HFFc6 (cell line): ENCODE results near the gene ACVR1. TPM values are rescaled to one million over a fixed set of nuclear protein-coding genes. Genes with fewer than 3 reads are reported as not detected.
"Not testable (repeated sequence)": the region's sequence is repeated elsewhere in the genome, so short reads cannot be mapped to it uniquely, and the experiment has no call there.

Experiments used
- DNase-seq: peaks from one replicate; pipeline ENCODE4 v3.0.0-alpha.2; 2018
- H3K27ac Mint-ChIP-seq: 2 replicates; pipeline ENCODE4 v1.8.0; 2020; ENCODE audit warnings: mild to moderate bottlenecking, mixed read lengths
- H3K27me3 Mint-ChIP-seq: 2 replicates; pipeline ENCODE4 v1.8.0; 2021; ENCODE audit warnings: mild to moderate bottlenecking, moderate library complexity, mixed read lengths; ENCODE audit not compliant: insufficient read depth
- H3K36me3 Mint-ChIP-seq: 2 replicates; pipeline ENCODE4 v1.8.0; 2021; ENCODE audit warnings: low read depth, mixed read lengths
- H3K4me1 Mint-ChIP-seq: 2 replicates; pipeline ENCODE4 v1.8.0; 2020; ENCODE audit warnings: low read depth, mixed read lengths
- H3K4me3 Mint-ChIP-seq: 2 replicates; pipeline ENCODE4 v1.8.0; 2020; ENCODE audit warnings: mild to moderate bottlenecking, moderate library complexity, mixed read lengths
- H3K9me3 Mint-ChIP-seq: 2 replicates; pipeline ENCODE4 v1.8.0; 2020; ENCODE audit warnings: mild to moderate bottlenecking, mixed read lengths
- CTCF ChIP-seq: fragments of 200-600 bp; sonication (generic); IDR thresholded peaks from 2 replicates; pipeline ENCODE4 v1.5.0; 2021; ENCODE audit warnings: antibody characterized with exemption, mild to moderate bottlenecking
- total RNA-seq, 6 experiments: library from RNA; stranded (reverse); fragmentation: NEBNext Ultra II Directional; extraction: Animal tissue kit (Norgen Biotek cat#: 25700); gene quantifications; 2 replicates in 1 of 6; 3 replicates in 5 of 6; pipeline ENCODE4 v1.2.3, GENCODE V29; 2021

The ACVR1 gene
- total RNA-seq, 6 experiments from 2014 or later, result 37.5 to 48.4 (median 43.1) TPM

GRCh38 chr2:157833721-157834120 lies 42.4 kb downstream of the ACVR1 start:
- TF ChIP-seq CTCF, result no peak
- Mint-ChIP-seq H3K27me3 (peaks cover 2% of the 10 kb centered on the region; the same call in 1 of the 2 replicates), H3K4me1 (peaks cover 64% of the 10 kb centered on the region), H3K4me3 (no peak overlapping the region), H3K36me3 (peaks cover 6% of the 10 kb centered on the region), H3K27ac (no peak overlapping the region), H3K9me3 (no peaks in the 10 kb centered on the region)
- no peak for DNase-seq

GRCh38 chr2:157831573-157832315 lies 44.4 kb downstream of the ACVR1 start:
- DNase-seq, result no peak
- Mint-ChIP-seq H3K4me1 (peaks cover 44% of the 10 kb centered on the region), H3K27me3 (peaks cover 2% of the 10 kb centered on the region; the same call in 1 of the 2 replicates), H3K36me3 (peaks cover 5% of the 10 kb centered on the region), H3K27ac (peak overlapping the region; percentile 83), H3K9me3 (no peaks in the 10 kb centered on the region), H3K4me3 (peak overlapping the region; percentile 67)
- TF ChIP-seq CTCF, result no peak

- Mint-ChIP-seq H3K36me3 (peaks cover 2% of the 10 kb centered on the region; the same call in 1 of the 2 replicates), H3K9me3 (no peaks in the 10 kb centered on the region), H3K4me1 (peaks cover 40% of the 10 kb centered on the region), H3K4me3 (peak overlapping the region; percentile 67), H3K27ac (peak overlapping the region; percentile 83), H3K27me3 (no peaks in the 10 kb centered on the region)
- TF ChIP-seq CTCF, result no peak
- peak; percentile 91 for DNase-seq
Measured at GRCh38 chr2:157830696-157831570, 45.2 kb downstream of the ACVR1 start.

GRCh38 chr2:157830266-157830665 lies 45.9 kb downstream of the ACVR1 start:
- Mint-ChIP-seq H3K36me3 (peaks cover 8% of the 10 kb centered on the region), H3K4me3 (no peak overlapping the region), H3K9me3 (no peaks in the 10 kb centered on the region), H3K27ac (peak overlapping the region; percentile 83), H3K27me3 (no peaks in the 10 kb centered on the region), H3K4me1 (peaks cover 47% of the 10 kb centered on the region)
- no peak for TF ChIP-seq CTCF
- DNase-seq, result no peak

GRCh38 chr2:157827377-157827776 lies 48.8 kb downstream of the ACVR1 start:
- DNase-seq, result no peak
- Mint-ChIP-seq H3K9me3 (no peaks in the 10 kb centered on the region), H3K36me3 (peaks cover 18% of the 10 kb centered on the region), H3K4me1 (peaks cover 58% of the 10 kb centered on the region), H3K27me3 (no peaks in the 10 kb centered on the region), H3K4me3 (no peak overlapping the region), H3K27ac (no peak overlapping the region)
- TF ChIP-seq CTCF, result no peak

- Mint-ChIP-seq H3K4me1 (peaks cover 51% of the 10 kb centered on the region), H3K36me3 (peaks cover 18% of the 10 kb centered on the region)
- not testable (repeated sequence) for H3K27me3 Mint-ChIP-seq, H3K27ac Mint-ChIP-seq, DNase-seq, H3K9me3 Mint-ChIP-seq, H3K4me3 Mint-ChIP-seq
Measured at GRCh38 chr2:157826644-157827043, 49.5 kb downstream of the ACVR1 start.
